ENCODE results near the gene KLHL21.

KLHL21 gene

GRCh38 chr1:6632588-6633514 lies 30.2 kb upstream of the KLHL21 start:
- in situ Hi-C loops (cut with MboI; ENCODE audit: low pct_unique_long_range_greater_than_20kb, low sequenced_read_pairs, unreplicated experiment): no loop called here
- no peak for DNase-seq (ENCODE audit: low spot score)
- TF ChIP-seq CTCF (IDR thresholded peaks at IDR 0.05; ENCODE audit: extremely low read depth, insufficient read depth, missing control alignments): no peak

GRCh38 chr1:6631058-6631457 lies 28.4 kb upstream of the KLHL21 start:
- in situ Hi-C loops (cut with MboI; ENCODE audit: low pct_unique_long_range_greater_than_20kb, low sequenced_read_pairs, unreplicated experiment): no loop called here
- TF ChIP-seq CTCF (IDR thresholded peaks at IDR 0.05; ENCODE audit: extremely low read depth, insufficient read depth, missing control alignments): no peak
- no peak for DNase-seq (ENCODE audit: low spot score)

- DNase-seq (ENCODE audit: low spot score): no peak
- in situ Hi-C loops (cut with MboI; ENCODE audit: low pct_unique_long_range_greater_than_20kb, low sequenced_read_pairs, unreplicated experiment): no loop called here
These were observed 27.4 kb upstream of the KLHL21 start for GRCh38 chr1:6630027-6630426.

GRCh38 chr1:6628971-6629479 lies 26.4 kb upstream of the KLHL21 start:
- TF ChIP-seq CTCF (IDR thresholded peaks at IDR 0.05; ENCODE audit: extremely low read depth, insufficient read depth, missing control alignments): no peak
- in situ Hi-C loops (cut with MboI; ENCODE audit: low pct_unique_long_range_greater_than_20kb, low sequenced_read_pairs, unreplicated experiment): no loop called here
- no peak for DNase-seq (ENCODE audit: low spot score)

More at GRCh38 chr1:6630027-6630426, 27.4 kb upstream of the KLHL21 start:
- no peak for TF ChIP-seq CTCF (IDR thresholded peaks at IDR 0.05; ENCODE audit: extremely low read depth, insufficient read depth, missing control alignments)

- in situ Hi-C loops (cut with MboI; ENCODE audit: low pct_unique_long_range_greater_than_20kb, low sequenced_read_pairs, unreplicated experiment): no loop called here
- no peak for TF ChIP-seq CTCF (IDR thresholded peaks at IDR 0.05; ENCODE audit: extremely low read depth, insufficient read depth, missing control alignments)
- DNase-seq (ENCODE audit: low spot score): no peak
These were observed 25.3 kb upstream of the KLHL21 start for GRCh38 chr1:6627841-6628545.

- no peak for TF ChIP-seq CTCF (IDR thresholded peaks at IDR 0.05; ENCODE audit: extremely low read depth, insufficient read depth, missing control alignments)
- DNase-seq (ENCODE audit: low spot score): no peak
- in situ Hi-C loops (cut with MboI; ENCODE audit: low pct_unique_long_range_greater_than_20kb, low sequenced_read_pairs, unreplicated experiment): no loop called here
These were observed 24.4 kb upstream of the KLHL21 start for GRCh38 chr1:6627031-6627430.
